Activated CD4-positive, CD25-positive, alpha-beta regulatory T cell treated with anti-CD3 and anti-CD28 coated beads, Interleukin-2, amount 50 U/mL, for 72 hours (primary cell): ENCODE data around the gene FGD1.
"Not testable (repeated sequence)": the region's sequence is repeated elsewhere in the genome, so short reads cannot be mapped to it uniquely, and the experiment has no call there.

Experiments
- DNase-seq: peaks from one replicate; pipeline ENCODE4 v3.0.0; 2021

The FGD1 gene

GRCh38 chrX:54495814-54496516 is at the start of gene FGD1:
TSS of gene FGD1 (minus strand) at chrX:54496234. CDS start at chrX:54495432, 802 bp downstream.
- DNase-seq = peak; percentile 38

GRCh38 chrX:54542239-54542638 is 46.2 kb upstream of the FGD1 start:
- not testable (repeated sequence) for DNase-seq

GRCh38 chrX:54540289-54540688 is 44.3 kb upstream of the FGD1 start:
- DNase-seq = no peak

- no peak for DNase-seq
These were observed 38.2 kb upstream of the FGD1 start for GRCh38 chrX:54534271-54534670.

GRCh38 chrX:54530357-54530900 is 34.4 kb upstream of the FGD1 start:
- peak; percentile 30 for DNase-seq

GRCh38 chrX:54529552-54530356 is 33.7 kb upstream of the FGD1 start, which contains the start of gene GNL3L:
TSS of gene GNL3L (plus strand) at chrX:54530219. CDS start at chrX:54532567, 2,348 bp downstream.
- DNase-seq = peak; percentile 76

- DNase-seq = no peak
These were observed 33.1 kb upstream of the FGD1 start for GRCh38 chrX:54529151-54529550.

- DNase-seq = no peak
These were observed 13.4 kb upstream of the FGD1 start for GRCh38 chrX:54509400-54509799.

- no peak for DNase-seq
These were observed 902 bp upstream of the FGD1 start for GRCh38 chrX:54496936-54497335.

GRCh38 chrX:54496517-54496852 is 451 bp upstream of the FGD1 start:
- DNase-seq = no peak

- DNase-seq = no peak
These were observed 833 bp downstream of the FGD1 start for GRCh38 chrX:54494989-54495813.

- DNase-seq = no peak
These were observed 1.7 kb downstream of the FGD1 start for GRCh38 chrX:54494166-54494988.

- DNase-seq = no peak
These were observed 3.7 kb downstream of the FGD1 start for GRCh38 chrX:54492340-54492739.

GRCh38 chrX:54489819-54490218 is 6.2 kb downstream of the FGD1 start:
- DNase-seq = not testable (repeated sequence)

GRCh38 chrX:54484666-54485065 is 11.4 kb downstream of the FGD1 start:
- no peak for DNase-seq

GRCh38 chrX:54483946-54484345 is 12.1 kb downstream of the FGD1 start:
- DNase-seq = no peak

- DNase-seq = no peak
These were observed 13.0 kb downstream of the FGD1 start for GRCh38 chrX:54482839-54483593.

GRCh38 chrX:54479136-54480111 is 16.6 kb downstream of the FGD1 start:
- DNase-seq = no peak

- no peak for DNase-seq
These were observed 21.8 kb downstream of the FGD1 start for GRCh38 chrX:54473993-54474859.
